DOHH2 (cell line): ENCODE results near the gene PTPN21.

Source experiments
- H3F3A ChIP-seq: fragments of 200-600 bp; sonication (generic), shearing (Covaris generic); 2 replicates; pipeline ENCODE4 v1.6.0; 2016; ENCODE audit warnings: antibody characterized with exemption, mild to moderate bottlenecking; ENCODE audit not compliant: control insufficient read depth, insufficient read depth
- H3K27ac ChIP-seq: fragments of 200-600 bp; sonication (generic); 2 replicates; pipeline ENCODE4 v1.5.1; 2014; ENCODE audit warnings: low read depth, mild to moderate bottlenecking, low read length, moderate library complexity
- H3K27me3 ChIP-seq: fragments of 200-600 bp; sonication (generic); 2 replicates; pipeline ENCODE4 v1.6.1; 2014; ENCODE audit warnings: mild to moderate bottlenecking, low read length, mixed read lengths; ENCODE audit not compliant: control insufficient read depth
- H3K36me3 ChIP-seq: fragments of 200-600 bp; sonication (generic); 2 replicates; pipeline ENCODE4 v1.6.1; 2014; ENCODE audit warnings: mild to moderate bottlenecking, low read length, moderate library complexity, mixed read lengths; ENCODE audit not compliant: control insufficient read depth
- H3K4me1 ChIP-seq: fragments of 200-600 bp; sonication (generic); 2 replicates; pipeline ENCODE4 v1.6.1; 2014; ENCODE audit warnings: mild to moderate bottlenecking, low read length, mixed read lengths; ENCODE audit not compliant: control insufficient read depth
- H3K4me2 ChIP-seq: fragments of 200-600 bp; sonication (generic); 2 replicates; pipeline ENCODE4 v1.6.0; 2014; ENCODE audit warnings: mild to moderate bottlenecking, low read length, moderate library complexity
- H3K4me3 ChIP-seq: fragments of 200-600 bp; sonication (generic); 2 replicates; pipeline ENCODE4 v1.5.1; 2014; ENCODE audit warnings: mild to moderate bottlenecking, low read length, mixed read lengths
- H3K79me2 ChIP-seq: fragments of 200-600 bp; sonication (generic); 2 replicates; pipeline ENCODE4 v1.6.1; 2014; ENCODE audit warnings: mild to moderate bottlenecking, low read length, mixed read lengths; ENCODE audit not compliant: control insufficient read depth
- H3K9me2 ChIP-seq: fragments of 200-600 bp; sonication (generic); replicated peaks from 2 replicates; pipeline ENCODE4 v1.6.1; 2014; ENCODE audit warnings: mild to moderate bottlenecking, low read length, mixed read lengths; ENCODE audit not compliant: control insufficient read depth
- H3K9me3 ChIP-seq: fragments of 200-600 bp; sonication (generic); 2 replicates; pipeline ENCODE4 v1.6.1; 2014; ENCODE audit warnings: antibody characterized with exemption, low read length, mixed read lengths; ENCODE audit not compliant: control insufficient read depth, insufficient read depth
- H4K20me1 ChIP-seq: fragments of 200-600 bp; sonication (generic); 2 replicates; pipeline ENCODE4 v1.6.0; 2014; ENCODE audit warnings: low read depth, mild to moderate bottlenecking, antibody characterized with exemption, low read length, moderate library complexity; ENCODE audit not compliant: control insufficient read depth, insufficient read depth
- EZH2phosphoT487 ChIP-seq: fragments of 200-600 bp; sonication (generic); IDR thresholded peaks from 2 replicates; pipeline ENCODE4 v1.6.1; 2017; ENCODE audit warnings: borderline replicate concordance, mild to moderate bottlenecking, antibody characterized with exemption, low read length, moderate library complexity, mixed read lengths
- TF ChIP-seq, protein P1 (sequence below): fragments of 200-600 bp; sonication (generic); IDR thresholded peaks from one replicate; pipeline ENCODE4 v1.5.1; 2014; ENCODE audit warnings: antibody characterized with exemption, mild to moderate bottlenecking, low read depth, low read length; ENCODE audit not compliant: poor library complexity, severe bottlenecking

Gene PTPN21

DNA sequence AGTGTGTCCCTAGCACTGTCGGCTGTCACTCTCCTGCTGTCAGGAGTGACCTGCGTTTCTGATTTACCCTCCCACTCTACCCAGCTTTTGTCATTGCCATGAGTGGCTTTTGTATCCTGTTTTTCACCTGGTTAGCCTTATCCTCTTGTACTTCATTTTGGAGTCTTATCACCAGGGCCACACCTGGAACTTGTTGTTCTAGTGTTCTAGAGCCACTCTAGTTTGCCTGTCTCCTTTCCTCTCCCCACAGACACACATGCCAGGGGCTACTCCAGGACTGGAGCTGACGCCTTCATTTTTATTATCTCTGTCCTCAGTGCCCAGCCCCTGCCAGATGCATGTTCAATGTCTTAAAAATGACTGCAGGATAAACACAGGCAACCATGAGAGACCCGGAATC, 42.2 kb upstream of the PTPN21 start:
- H3K27ac ChIP-seq: no peak overlapping the region
- H3F3A ChIP-seq: no peaks in the 10 kb centered on the region
- H3K79me2 ChIP-seq: no peaks in the 10 kb centered on the region
- no peak overlapping the region for H3K4me2 ChIP-seq
- TF ChIP-seq, protein P1, sequence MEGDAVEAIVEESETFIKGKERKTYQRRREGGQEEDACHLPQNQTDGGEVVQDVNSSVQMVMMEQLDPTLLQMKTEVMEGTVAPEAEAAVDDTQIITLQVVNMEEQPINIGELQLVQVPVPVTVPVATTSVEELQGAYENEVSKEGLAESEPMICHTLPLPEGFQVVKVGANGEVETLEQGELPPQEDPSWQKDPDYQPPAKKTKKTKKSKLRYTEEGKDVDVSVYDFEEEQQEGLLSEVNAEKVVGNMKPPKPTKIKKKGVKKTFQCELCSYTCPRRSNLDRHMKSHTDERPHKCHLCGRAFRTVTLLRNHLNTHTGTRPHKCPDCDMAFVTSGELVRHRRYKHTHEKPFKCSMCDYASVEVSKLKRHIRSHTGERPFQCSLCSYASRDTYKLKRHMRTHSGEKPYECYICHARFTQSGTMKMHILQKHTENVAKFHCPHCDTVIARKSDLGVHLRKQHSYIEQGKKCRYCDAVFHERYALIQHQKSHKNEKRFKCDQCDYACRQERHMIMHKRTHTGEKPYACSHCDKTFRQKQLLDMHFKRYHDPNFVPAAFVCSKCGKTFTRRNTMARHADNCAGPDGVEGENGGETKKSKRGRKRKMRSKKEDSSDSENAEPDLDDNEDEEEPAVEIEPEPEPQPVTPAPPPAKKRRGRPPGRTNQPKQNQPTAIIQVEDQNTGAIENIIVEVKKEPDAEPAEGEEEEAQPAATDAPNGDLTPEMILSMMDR: no peak
- H3K36me3 ChIP-seq: peaks cover 87% of the 10 kb centered on the region
- no peak overlapping the region for H3K4me3 ChIP-seq
- no peaks in the 10 kb centered on the region for H3K9me2 ChIP-seq
- no peaks in the 10 kb centered on the region for H3K27me3 ChIP-seq
- no peaks in the 10 kb centered on the region for H4K20me1 ChIP-seq
- H3K4me1 ChIP-seq: peaks cover 11% of the 10 kb centered on the region
- H3K9me3 ChIP-seq: no peaks in the 10 kb centered on the region

- Histone ChIP-seq H4K20me1 (no peaks in the 10 kb centered on the region), H3K4me1 (no peaks in the 10 kb centered on the region), H3K79me2 (no peaks in the 10 kb centered on the region), H3K4me3 (no peak overlapping the region), H3K36me3 (peaks cover 84% of the 10 kb centered on the region), H3K27me3 (no peaks in the 10 kb centered on the region), H3F3A (no peaks in the 10 kb centered on the region), H3K27ac (no peak overlapping the region), H3K4me2 (no peak overlapping the region), H3K9me3 (no peaks in the 10 kb centered on the region), H3K9me2 (no peaks in the 10 kb centered on the region)
- TF ChIP-seq, protein P1: no peak
- no peak for TF ChIP-seq EZH2phosphoT487
Measured at GRCh38 chr14:88592031-88592430, 37.2 kb upstream of the PTPN21 start.

- H3K4me1 ChIP-seq: no peaks in the 10 kb centered on the region
- TF ChIP-seq EZH2phosphoT487: no peak
- TF ChIP-seq, protein P1: no peak
- H3K79me2 ChIP-seq: no peaks in the 10 kb centered on the region
- peaks cover 78% of the 10 kb centered on the region for H3K36me3 ChIP-seq
- H3K9me2 ChIP-seq: no peaks in the 10 kb centered on the region
- H4K20me1 ChIP-seq: no peaks in the 10 kb centered on the region
- H3K4me2 ChIP-seq: no peak overlapping the region
- no peak overlapping the region for H3K27ac ChIP-seq
- H3K27me3 ChIP-seq: no peaks in the 10 kb centered on the region
- no peaks in the 10 kb centered on the region for H3F3A ChIP-seq
- H3K4me3 ChIP-seq: no peak overlapping the region
- H3K9me3 ChIP-seq: no peaks in the 10 kb centered on the region
Measured at GRCh38 chr14:88590173-88590572, 35.4 kb upstream of the PTPN21 start.

- Histone ChIP-seq H3K4me3 (no peak overlapping the region), H3K9me3 (no peaks in the 10 kb centered on the region), H3K27me3 (no peaks in the 10 kb centered on the region), H3K27ac (no peak overlapping the region), H3K36me3 (peaks cover 76% of the 10 kb centered on the region), H3K79me2 (no peaks in the 10 kb centered on the region), H3K4me2 (no peak overlapping the region), H3F3A (no peaks in the 10 kb centered on the region), H4K20me1 (no peaks in the 10 kb centered on the region), H3K9me2 (no peaks in the 10 kb centered on the region), H3K4me1 (no peaks in the 10 kb centered on the region)
- no peak for TF ChIP-seq EZH2phosphoT487
- TF ChIP-seq, protein P1: no peak
Measured at GRCh38 chr14:88588081-88588480, 33.3 kb upstream of the PTPN21 start.
